HG02938 (cell line): Measurements from ENCODE around the gene BMP8B.
"Not testable (repeated sequence)": the region's sequence is repeated elsewhere in the genome, so short reads cannot be mapped to it uniquely, and the experiment has no call there.

Experiments used
- ATAC-seq: cut with Tn5 transposase; IDR thresholded peaks from one replicate; pipeline ENCODE4 v1.9.1; 2021; ENCODE audit warnings: mild to moderate bottlenecking, moderate library complexity; ENCODE audit not compliant: unreplicated experiment

Gene BMP8B

GRCh38 chr1:39788758-39789570 lies at the start of gene BMP8B:
Gene BMP8B (minus strand): TSS chr1:39788865. CDS start chr1:39788485, 380 bp downstream.
- ATAC-seq, result no peak

GRCh38 chr1:39836595-39837110 lies 48.0 kb upstream of the BMP8B start:
- no peak for ATAC-seq

- ATAC-seq, result no peak
Measured at GRCh38 chr1:39835935-39836594, 47.4 kb upstream of the BMP8B start.

GRCh38 chr1:39835110-39835509 lies 46.4 kb upstream of the BMP8B start:
- ATAC-seq, result no peak

- no peak for ATAC-seq
Measured at GRCh38 chr1:39833621-39834385, 45.1 kb upstream of the BMP8B start.

- ATAC-seq, result no peak
Measured at GRCh38 chr1:39833121-39833520, 44.5 kb upstream of the BMP8B start.

- no peak for ATAC-seq
Measured at GRCh38 chr1:39832294-39832693, 43.6 kb upstream of the BMP8B start.

GRCh38 chr1:39829791-39830533 lies 41.3 kb upstream of the BMP8B start:
- no peak for ATAC-seq

- ATAC-seq, result no peak
Measured at GRCh38 chr1:39828734-39829133, 40.1 kb upstream of the BMP8B start.

- ATAC-seq, result not testable (repeated sequence)
Measured at GRCh38 chr1:39828255-39828654, 39.6 kb upstream of the BMP8B start.

GRCh38 chr1:39827201-39827600 lies 38.5 kb upstream of the BMP8B start:
- no peak for ATAC-seq

- no peak for ATAC-seq
Measured at GRCh38 chr1:39826583-39826982, 37.9 kb upstream of the BMP8B start.

GRCh38 chr1:39825432-39825941 lies 36.8 kb upstream of the BMP8B start:
- ATAC-seq, result no peak

GRCh38 chr1:39823450-39823849 lies 34.8 kb upstream of the BMP8B start:
- ATAC-seq, result not testable (repeated sequence)

GRCh38 chr1:39822146-39822545 lies 33.5 kb upstream of the BMP8B start:
- no peak for ATAC-seq

GRCh38 chr1:39819091-39819812 lies 30.6 kb upstream of the BMP8B start:
- no peak for ATAC-seq

- ATAC-seq, result no peak
Measured at GRCh38 chr1:39818482-39818881, 29.8 kb upstream of the BMP8B start.

- ATAC-seq, result peak; percentile 82
Measured at GRCh38 chr1:39817091-39817932, 28.6 kb upstream of the BMP8B start.
